Astrocyte (in vitro differentiated cells and primary cell): ENCODE measurements around the gene RNF138. TPM values are rescaled to one million over a fixed set of nuclear protein-coding genes. Genes with fewer than 3 reads are reported as not detected.
A peak's percentile ranks its signal among the peaks of the same experiment; 100 is the strongest.

Experiments used
- DNase-seq: peaks from one replicate; pipeline ENCODE4 v3.0.0-alpha.2; 2010; ENCODE audit warnings: low read depth
- FAIRE-seq: peaks from 2 replicates; lab custom pipeline; 2011; peaks lifted over from hg19 to GRCh38; lab: Jason Lieb, UNC
- H2AFZ ChIP-seq: 2 replicates; pipeline ENCODE4 v1.6.0; 2012; ENCODE audit warnings: low read depth, low read length, inconsistent platforms
- H3K27ac ChIP-seq: 2 replicates; pipeline ENCODE4 v1.5.1; 2011; ENCODE audit warnings: low read depth, low read length, inconsistent platforms
- H3K27me3 ChIP-seq: 2 replicates; pipeline ENCODE4 v1.6.0; 2011; ENCODE audit warnings: low read length, inconsistent platforms; ENCODE audit not compliant: insufficient read depth
- H3K36me3 ChIP-seq: 2 replicates; pipeline ENCODE4 v1.5.1; 2011; ENCODE audit warnings: low read length, inconsistent platforms; ENCODE audit not compliant: insufficient read depth
- H3K4me1 ChIP-seq: 2 replicates; pipeline ENCODE4 v1.5.1; 2011; ENCODE audit warnings: low read length, inconsistent platforms; ENCODE audit not compliant: insufficient read depth
- H3K4me2 ChIP-seq: 2 replicates; pipeline ENCODE4 v1.6.0; 2012; ENCODE audit warnings: low read length, inconsistent platforms
- H3K4me3 ChIP-seq: 2 replicates; pipeline ENCODE4 v1.5.1; 2011; ENCODE audit warnings: low read depth, mild to moderate bottlenecking, low read length, inconsistent platforms; ENCODE audit not compliant: insufficient read depth
- H3K79me2 ChIP-seq: 2 replicates; pipeline ENCODE4 v1.6.0; 2012; ENCODE audit warnings: mild to moderate bottlenecking, low read length, inconsistent platforms; ENCODE audit not compliant: insufficient read depth
- H3K9ac ChIP-seq: 2 replicates; pipeline ENCODE4 v1.6.0; 2012; ENCODE audit warnings: mild to moderate bottlenecking, low read length, inconsistent platforms
- H3K9me3 ChIP-seq: 2 replicates; pipeline ENCODE4 v1.5.1; 2012; ENCODE audit warnings: low read depth, mild to moderate bottlenecking, low read length, inconsistent platforms; ENCODE audit not compliant: insufficient read depth
- H4K20me1 ChIP-seq: 2 replicates; pipeline ENCODE4 v1.6.0; 2012; ENCODE audit warnings: low read length, inconsistent platforms; ENCODE audit not compliant: insufficient read depth
- H3K27ac Mint-ChIP-seq: one replicate; pipeline ENCODE4 v1.8.0; 2021; ENCODE audit warnings: mild to moderate bottlenecking, mixed read lengths; ENCODE audit not compliant: unreplicated experiment
- H3K27me3 Mint-ChIP-seq: one replicate; pipeline ENCODE4 v1.8.0; 2021; ENCODE audit warnings: low read depth, mixed read lengths; ENCODE audit not compliant: unreplicated experiment
- H3K36me3 Mint-ChIP-seq: one replicate; pipeline ENCODE4 v1.8.0; 2021; ENCODE audit warnings: low read depth, mixed read lengths; ENCODE audit not compliant: unreplicated experiment
- H3K4me1 Mint-ChIP-seq: one replicate; pipeline ENCODE4 v1.8.0; 2021; ENCODE audit warnings: low read depth, mixed read lengths; ENCODE audit not compliant: unreplicated experiment
- H3K4me3 Mint-ChIP-seq: one replicate; pipeline ENCODE4 v1.8.0; 2021; ENCODE audit warnings: mild to moderate bottlenecking, moderate library complexity, mixed read lengths; ENCODE audit not compliant: unreplicated experiment
- H3K9me3 Mint-ChIP-seq: one replicate; pipeline ENCODE4 v1.8.0; 2021; ENCODE audit warnings: mild to moderate bottlenecking, mixed read lengths; ENCODE audit not compliant: unreplicated experiment
- EZH2 ChIP-seq: IDR thresholded peaks from 2 replicates; pipeline ENCODE4 v1.6.1; 2012; ENCODE audit warnings: mild to moderate bottlenecking, low read length, inconsistent platforms; ENCODE audit not compliant: insufficient read depth
- total RNA-seq: library from RNA; stranded (reverse); gene quantifications from 2 replicates; pipeline ENCODE4 v1.2.1, GENCODE V29; 2021
- TF ChIP-seq, protein P1 (sequence below): IDR thresholded peaks from 2 replicates; pipeline ENCODE4 v1.5.1; 2011; ENCODE audit warnings: low read depth, mild to moderate bottlenecking, inconsistent platforms, low read length, moderate library complexity; ENCODE audit not compliant: insufficient read depth

RNF138 gene
- total RNA-seq, 1 donor from 2014 or later = 15.4 TPM

DNA sequence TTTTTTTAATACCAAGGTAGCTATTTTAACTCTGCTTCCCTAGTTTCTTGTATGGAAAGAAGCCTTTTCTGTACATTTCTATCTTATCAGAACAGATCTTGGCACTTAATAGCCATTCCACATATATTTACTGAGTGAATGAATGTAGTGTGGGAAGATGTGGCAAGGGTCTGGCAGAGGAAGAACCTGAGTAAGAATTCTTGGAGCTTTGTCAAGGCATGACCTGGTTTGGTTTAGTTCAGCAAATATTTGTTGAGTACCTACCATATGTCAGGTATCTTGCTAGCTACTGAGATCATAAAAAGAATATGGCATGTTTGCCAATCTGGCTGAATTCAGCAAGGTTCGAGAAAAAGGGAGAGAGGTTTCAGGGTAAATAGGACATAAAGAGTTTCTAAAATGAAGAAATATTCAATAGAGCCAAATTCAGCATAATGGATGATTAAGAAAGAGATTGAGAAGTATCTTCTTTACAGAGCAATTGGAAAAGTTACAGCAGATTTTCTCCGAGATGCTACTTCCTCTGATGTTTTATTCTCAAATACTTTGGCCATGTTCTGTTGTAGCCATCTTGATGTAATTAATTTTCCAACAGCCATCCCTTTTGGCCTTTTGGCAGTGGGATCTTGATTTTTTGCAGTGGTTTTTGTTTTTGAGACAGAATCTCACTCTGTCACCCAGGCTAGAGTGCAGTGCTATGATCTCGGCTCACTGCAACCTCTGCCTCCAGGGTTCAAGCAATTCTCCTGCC is 76.5 kb downstream of the RNF138 start:
- Mint-ChIP-seq H3K9me3 (peaks cover 4% of the 10 kb centered on the region), H3K36me3 (peaks cover 2% of the 10 kb centered on the region), H3K27ac (no peak overlapping the region), H3K27me3 (no peaks in the 10 kb centered on the region), H3K4me1 (no peaks in the 10 kb centered on the region), H3K4me3 (no peak overlapping the region)
- DNase-seq = peak; percentile 8
- Histone ChIP-seq H3K9ac (no peak overlapping the region), H3K9me3 (no peaks in the 10 kb centered on the region), H3K4me3 (no peak overlapping the region), H3K27me3 (no peaks in the 10 kb centered on the region), H3K4me2 (no peak overlapping the region), H2AFZ (no peak overlapping the region), H3K36me3 (no peaks in the 10 kb centered on the region), H3K4me1 (no peaks in the 10 kb centered on the region), H3K79me2 (no peaks in the 10 kb centered on the region), H4K20me1 (no peaks in the 10 kb centered on the region), H3K27ac (no peak overlapping the region)
- FAIRE-seq = no peak
- TF ChIP-seq, protein P1, sequence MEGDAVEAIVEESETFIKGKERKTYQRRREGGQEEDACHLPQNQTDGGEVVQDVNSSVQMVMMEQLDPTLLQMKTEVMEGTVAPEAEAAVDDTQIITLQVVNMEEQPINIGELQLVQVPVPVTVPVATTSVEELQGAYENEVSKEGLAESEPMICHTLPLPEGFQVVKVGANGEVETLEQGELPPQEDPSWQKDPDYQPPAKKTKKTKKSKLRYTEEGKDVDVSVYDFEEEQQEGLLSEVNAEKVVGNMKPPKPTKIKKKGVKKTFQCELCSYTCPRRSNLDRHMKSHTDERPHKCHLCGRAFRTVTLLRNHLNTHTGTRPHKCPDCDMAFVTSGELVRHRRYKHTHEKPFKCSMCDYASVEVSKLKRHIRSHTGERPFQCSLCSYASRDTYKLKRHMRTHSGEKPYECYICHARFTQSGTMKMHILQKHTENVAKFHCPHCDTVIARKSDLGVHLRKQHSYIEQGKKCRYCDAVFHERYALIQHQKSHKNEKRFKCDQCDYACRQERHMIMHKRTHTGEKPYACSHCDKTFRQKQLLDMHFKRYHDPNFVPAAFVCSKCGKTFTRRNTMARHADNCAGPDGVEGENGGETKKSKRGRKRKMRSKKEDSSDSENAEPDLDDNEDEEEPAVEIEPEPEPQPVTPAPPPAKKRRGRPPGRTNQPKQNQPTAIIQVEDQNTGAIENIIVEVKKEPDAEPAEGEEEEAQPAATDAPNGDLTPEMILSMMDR = no peak

DNA sequence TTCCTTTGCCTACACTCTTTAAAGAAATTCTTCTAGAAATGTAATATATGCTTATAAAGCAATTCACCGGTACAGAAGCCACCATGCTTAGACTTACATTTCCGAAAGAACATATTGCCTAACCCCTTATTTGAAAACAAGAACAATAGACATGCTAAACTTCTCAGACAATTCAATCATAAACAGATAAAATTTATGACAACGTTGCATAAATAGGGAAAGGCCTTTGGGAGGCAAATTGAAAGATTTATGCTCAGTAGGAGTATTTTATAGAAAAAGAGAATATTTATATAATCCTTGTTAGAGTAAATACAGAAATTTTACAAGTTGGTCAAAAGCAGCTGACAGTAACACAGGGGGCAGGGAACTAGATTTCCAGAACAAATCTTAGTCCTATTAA is 82.0 kb downstream of the RNF138 start:
- peaks cover 4% of the 10 kb centered on the region for H3K9me3 Mint-ChIP-seq
- DNase-seq (no peak), FAIRE-seq (no peak)
- no peak overlapping the region for H3K4me3 Mint-ChIP-seq
- H3K27ac ChIP-seq = no peak overlapping the region
- no peaks in the 10 kb centered on the region for H3K27me3 Mint-ChIP-seq
- no peak overlapping the region for H3K27ac Mint-ChIP-seq
- H3K27me3 ChIP-seq = no peaks in the 10 kb centered on the region
- no peaks in the 10 kb centered on the region for H3K4me1 Mint-ChIP-seq
- no peaks in the 10 kb centered on the region for H3K4me1 ChIP-seq
- no peaks in the 10 kb centered on the region for H3K9me3 ChIP-seq
- H4K20me1 ChIP-seq = no peaks in the 10 kb centered on the region
- TF ChIP-seq EZH2 = no peak
- TF ChIP-seq, protein P1 = no peak
- H3K36me3 Mint-ChIP-seq = peaks cover 2% of the 10 kb centered on the region
- H3K79me2 ChIP-seq = no peaks in the 10 kb centered on the region
- no peak overlapping the region for H3K9ac ChIP-seq
- H3K36me3 ChIP-seq = no peaks in the 10 kb centered on the region
- no peak overlapping the region for H3K4me3 ChIP-seq
- H2AFZ ChIP-seq = no peak overlapping the region
- H3K4me2 ChIP-seq = no peak overlapping the region

GRCh38 chr18:32174719-32175118 is 83.0 kb downstream of the RNF138 start:
- Histone ChIP-seq H2AFZ (no peak overlapping the region), H3K9ac (no peak overlapping the region), H3K27ac (no peak overlapping the region), H3K36me3 (no peaks in the 10 kb centered on the region), H4K20me1 (no peaks in the 10 kb centered on the region), H3K4me1 (no peaks in the 10 kb centered on the region), H3K4me2 (no peak overlapping the region), H3K79me2 (no peaks in the 10 kb centered on the region), H3K4me3 (no peak overlapping the region), H3K27me3 (no peaks in the 10 kb centered on the region), H3K9me3 (no peaks in the 10 kb centered on the region)
- H3K27ac Mint-ChIP-seq = no peak overlapping the region
- TF ChIP-seq, protein P1 = no peak
- no peak for TF ChIP-seq EZH2
- H3K36me3 Mint-ChIP-seq = no peaks in the 10 kb centered on the region
- no peaks in the 10 kb centered on the region for H3K27me3 Mint-ChIP-seq
- H3K4me3 Mint-ChIP-seq = no peak overlapping the region
- FAIRE-seq (no peak), DNase-seq (no peak)
- no peaks in the 10 kb centered on the region for H3K9me3 Mint-ChIP-seq
- H3K4me1 Mint-ChIP-seq = no peaks in the 10 kb centered on the region
